Measurements from ENCODE around the gene ABCC9. TPM values are rescaled to one million over a fixed set of nuclear protein-coding genes. Genes with fewer than 3 reads are reported as not detected.

The ABCC9 gene
- total RNA-seq, 1 experiment from 2014 or later: 0.03 TPM

DNA sequence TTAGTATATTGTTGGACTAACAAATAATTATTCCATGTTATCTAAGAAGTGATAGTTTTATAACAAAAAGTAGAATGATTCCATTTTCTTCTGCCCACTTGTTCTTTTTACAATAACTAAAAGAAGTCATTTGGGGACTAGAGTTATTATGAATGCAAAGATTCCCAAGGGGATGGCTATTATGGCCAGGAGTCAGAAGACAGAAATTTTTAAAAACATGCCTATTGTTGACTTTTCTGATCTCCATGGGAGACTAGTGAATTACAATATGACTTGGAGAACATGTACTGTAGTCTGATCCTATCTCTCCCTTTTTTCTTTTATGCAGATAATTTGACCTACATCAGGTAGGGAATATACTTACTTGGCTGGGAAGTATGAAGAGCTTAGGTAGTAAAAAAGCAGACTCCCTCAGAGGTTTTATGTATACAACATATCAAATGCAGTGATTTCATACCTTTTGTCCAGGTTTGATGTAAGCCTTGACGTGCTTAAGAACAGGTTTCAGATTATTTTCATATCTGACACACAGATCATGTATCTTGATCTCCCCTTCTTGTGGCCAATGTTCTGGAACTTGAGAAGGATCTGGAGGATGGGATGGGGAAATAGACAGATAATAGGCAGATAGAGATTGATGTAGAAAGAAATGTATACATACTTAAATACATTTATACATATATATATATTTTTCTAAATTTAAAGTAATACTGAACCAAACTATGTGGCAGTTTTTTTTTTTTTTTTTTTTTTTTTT is 125.7 kb downstream of the ABCC9 start:
- Histone ChIP-seq H3K36me3 (ENCODE audit: control insufficient read depth, insufficient read depth, low read length) (no peaks in the 10 kb centered on the region), H3K9me3 (ENCODE audit: control insufficient read depth, insufficient read depth, low read depth, low read length) (no peaks in the 10 kb centered on the region), H3K27ac (ENCODE audit: low read length) (no peak overlapping the region), H3K4me3 (ENCODE audit: low read depth in 2 of 2, low read length in 2 of 2) (no peak overlapping the region), H3K4me1 (ENCODE audit: control insufficient read depth, insufficient read depth, low read length) (no peaks in the 10 kb centered on the region), H3K27me3 (ENCODE audit: control insufficient read depth, insufficient read depth, low read length) (no peaks in the 10 kb centered on the region)
- in situ Hi-C loops (cut with HindIII; ENCODE audit: low pct_unique_long_range_greater_than_20kb, low sequenced_read_pairs) (no loop called here), intact Hi-C loops (cut with micrococcal nuclease; ENCODE audit: unreplicated experiment) (no loop called here)
- DNase-seq (ENCODE audit: low read depth, low spot score) (no peak), ATAC-seq (no peak)
- POLR2A ChIA-PET: no interaction called here
- CTCF ChIA-PET: no interaction called here
- TF ChIP-seq, protein P1, sequence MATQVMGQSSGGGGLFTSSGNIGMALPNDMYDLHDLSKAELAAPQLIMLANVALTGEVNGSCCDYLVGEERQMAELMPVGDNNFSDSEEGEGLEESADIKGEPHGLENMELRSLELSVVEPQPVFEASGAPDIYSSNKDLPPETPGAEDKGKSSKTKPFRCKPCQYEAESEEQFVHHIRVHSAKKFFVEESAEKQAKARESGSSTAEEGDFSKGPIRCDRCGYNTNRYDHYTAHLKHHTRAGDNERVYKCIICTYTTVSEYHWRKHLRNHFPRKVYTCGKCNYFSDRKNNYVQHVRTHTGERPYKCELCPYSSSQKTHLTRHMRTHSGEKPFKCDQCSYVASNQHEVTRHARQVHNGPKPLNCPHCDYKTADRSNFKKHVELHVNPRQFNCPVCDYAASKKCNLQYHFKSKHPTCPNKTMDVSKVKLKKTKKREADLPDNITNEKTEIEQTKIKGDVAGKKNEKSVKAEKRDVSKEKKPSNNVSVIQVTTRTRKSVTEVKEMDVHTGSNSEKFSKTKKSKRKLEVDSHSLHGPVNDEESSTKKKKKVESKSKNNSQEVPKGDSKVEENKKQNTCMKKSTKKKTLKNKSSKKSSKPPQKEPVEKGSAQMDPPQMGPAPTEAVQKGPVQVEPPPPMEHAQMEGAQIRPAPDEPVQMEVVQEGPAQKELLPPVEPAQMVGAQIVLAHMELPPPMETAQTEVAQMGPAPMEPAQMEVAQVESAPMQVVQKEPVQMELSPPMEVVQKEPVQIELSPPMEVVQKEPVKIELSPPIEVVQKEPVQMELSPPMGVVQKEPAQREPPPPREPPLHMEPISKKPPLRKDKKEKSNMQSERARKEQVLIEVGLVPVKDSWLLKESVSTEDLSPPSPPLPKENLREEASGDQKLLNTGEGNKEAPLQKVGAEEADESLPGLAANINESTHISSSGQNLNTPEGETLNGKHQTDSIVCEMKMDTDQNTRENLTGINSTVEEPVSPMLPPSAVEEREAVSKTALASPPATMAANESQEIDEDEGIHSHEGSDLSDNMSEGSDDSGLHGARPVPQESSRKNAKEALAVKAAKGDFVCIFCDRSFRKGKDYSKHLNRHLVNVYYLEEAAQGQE (IDR thresholded peaks at IDR 0.05; ENCODE audit: insufficient read depth in 1 of 2, low read depth in 2 of 2, low read length in 1 of 2): no peak
- TF ChIP-seq, protein P2, sequence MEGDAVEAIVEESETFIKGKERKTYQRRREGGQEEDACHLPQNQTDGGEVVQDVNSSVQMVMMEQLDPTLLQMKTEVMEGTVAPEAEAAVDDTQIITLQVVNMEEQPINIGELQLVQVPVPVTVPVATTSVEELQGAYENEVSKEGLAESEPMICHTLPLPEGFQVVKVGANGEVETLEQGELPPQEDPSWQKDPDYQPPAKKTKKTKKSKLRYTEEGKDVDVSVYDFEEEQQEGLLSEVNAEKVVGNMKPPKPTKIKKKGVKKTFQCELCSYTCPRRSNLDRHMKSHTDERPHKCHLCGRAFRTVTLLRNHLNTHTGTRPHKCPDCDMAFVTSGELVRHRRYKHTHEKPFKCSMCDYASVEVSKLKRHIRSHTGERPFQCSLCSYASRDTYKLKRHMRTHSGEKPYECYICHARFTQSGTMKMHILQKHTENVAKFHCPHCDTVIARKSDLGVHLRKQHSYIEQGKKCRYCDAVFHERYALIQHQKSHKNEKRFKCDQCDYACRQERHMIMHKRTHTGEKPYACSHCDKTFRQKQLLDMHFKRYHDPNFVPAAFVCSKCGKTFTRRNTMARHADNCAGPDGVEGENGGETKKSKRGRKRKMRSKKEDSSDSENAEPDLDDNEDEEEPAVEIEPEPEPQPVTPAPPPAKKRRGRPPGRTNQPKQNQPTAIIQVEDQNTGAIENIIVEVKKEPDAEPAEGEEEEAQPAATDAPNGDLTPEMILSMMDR (IDR thresholded peaks at IDR 0.05): no peak
- TF ChIP-seq SIN3A (IDR thresholded peaks at IDR 0.05; ENCODE audit: borderline replicate concordance, insufficient read depth, low read depth, low read length) (no peak), TCF7L2 (IDR thresholded peaks at IDR 0.05; ENCODE audit: low read depth, low read length) (no peak), POLR2AphosphoS5 (IDR thresholded peaks at IDR 0.05; ENCODE audit: low read depth, low read length) (no peak)
- BruUV-seq (replicated peaks): no TSS peak

DNA sequence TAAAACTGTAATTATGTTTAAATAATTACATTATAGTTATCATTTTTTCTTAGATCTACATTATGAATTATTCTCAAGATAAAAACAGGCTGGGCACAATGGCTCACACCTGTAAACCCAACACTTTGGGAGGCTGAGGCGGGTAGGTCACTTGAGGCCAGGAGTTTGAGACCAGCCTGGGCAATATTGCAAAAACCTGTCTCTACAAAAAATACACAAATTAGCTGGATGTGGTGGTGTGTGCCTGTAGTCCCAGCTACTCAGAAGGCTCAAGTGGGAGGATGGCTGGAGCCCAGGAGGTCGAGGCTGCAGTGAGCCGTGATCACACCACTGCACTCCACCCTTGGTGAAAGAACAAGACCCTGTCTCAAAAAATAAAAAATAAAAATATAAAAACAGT is 126.4 kb downstream of the ABCC9 start:
- ChIA-PET POLR2A (no interaction called here), CTCF (no interaction called here)
- intact Hi-C loops (cut with micrococcal nuclease; ENCODE audit: unreplicated experiment): no loop called here

More for the DNA sequence above, 126.4 kb downstream of the ABCC9 start:
- no peaks in the 10 kb centered on the region for H3K4me1 ChIP-seq (ENCODE audit: control insufficient read depth, insufficient read depth, low read length)
- no peaks in the 10 kb centered on the region for H3K36me3 ChIP-seq (ENCODE audit: control insufficient read depth, insufficient read depth, low read length)
- TF ChIP-seq, protein P2 (IDR thresholded peaks at IDR 0.05): no peak
- TF ChIP-seq TCF7L2 (IDR thresholded peaks at IDR 0.05; ENCODE audit: low read depth, low read length) (no peak), POLR2AphosphoS5 (IDR thresholded peaks at IDR 0.05; ENCODE audit: low read depth, low read length) (no peak), SIN3A (IDR thresholded peaks at IDR 0.05; ENCODE audit: borderline replicate concordance, insufficient read depth, low read depth, low read length) (no peak)
- TF ChIP-seq, protein P1 (IDR thresholded peaks at IDR 0.05; ENCODE audit: insufficient read depth in 1 of 2, low read depth in 2 of 2, low read length in 1 of 2): no peak
- H3K27ac ChIP-seq (ENCODE audit: low read length): no peak overlapping the region
- DNase-seq (ENCODE audit: low read depth, low spot score) (no peak), ATAC-seq (no peak)
- in situ Hi-C loops (cut with HindIII; ENCODE audit: low pct_unique_long_range_greater_than_20kb, low sequenced_read_pairs): no loop called here
- H3K4me3 ChIP-seq (ENCODE audit: low read depth in 2 of 2, low read length in 2 of 2): no peak overlapping the region
- no peaks in the 10 kb centered on the region for H3K9me3 ChIP-seq (ENCODE audit: control insufficient read depth, insufficient read depth, low read depth, low read length)
- no peaks in the 10 kb centered on the region for H3K27me3 ChIP-seq (ENCODE audit: control insufficient read depth, insufficient read depth, low read length)
- no TSS peak for BruUV-seq (replicated peaks)
